Measurements from ENCODE around the gene ZACN. TPM values are rescaled to one million over a fixed set of nuclear protein-coding genes. Genes with fewer than 3 reads are reported as not detected.

ZACN gene
- total RNA-seq: not detected
- long read RNA-seq, partial matches to known transcripts: 0 of 1 reads
- long read RNA-seq, other reads (novel, unspliced or antisense): 0 of 1 reads

GRCh38 chr17:76078860-76079534 is at the start of gene ZACN:
ZACN (plus strand) TSS chr17:76079182; CDS start chr17:76079265, 83 bp downstream.
- Histone ChIP-seq H3K4me1 (peaks cover 31% of the 10 kb centered on the region), H3K27me3 (peaks cover 51% of the 10 kb centered on the region), H3K4me3 (no peak within 1 kb of the TSS), H3K9me3 (no peaks in the 10 kb centered on the region), H3K36me3 (peaks cover 12% of the 10 kb centered on the region), H3K27ac (no peak within 1 kb of the TSS)
- ATAC-seq: no peak
- intact Hi-C loops (cut with DNase I): no loop called here
- TF ChIP-seq, protein P1, sequence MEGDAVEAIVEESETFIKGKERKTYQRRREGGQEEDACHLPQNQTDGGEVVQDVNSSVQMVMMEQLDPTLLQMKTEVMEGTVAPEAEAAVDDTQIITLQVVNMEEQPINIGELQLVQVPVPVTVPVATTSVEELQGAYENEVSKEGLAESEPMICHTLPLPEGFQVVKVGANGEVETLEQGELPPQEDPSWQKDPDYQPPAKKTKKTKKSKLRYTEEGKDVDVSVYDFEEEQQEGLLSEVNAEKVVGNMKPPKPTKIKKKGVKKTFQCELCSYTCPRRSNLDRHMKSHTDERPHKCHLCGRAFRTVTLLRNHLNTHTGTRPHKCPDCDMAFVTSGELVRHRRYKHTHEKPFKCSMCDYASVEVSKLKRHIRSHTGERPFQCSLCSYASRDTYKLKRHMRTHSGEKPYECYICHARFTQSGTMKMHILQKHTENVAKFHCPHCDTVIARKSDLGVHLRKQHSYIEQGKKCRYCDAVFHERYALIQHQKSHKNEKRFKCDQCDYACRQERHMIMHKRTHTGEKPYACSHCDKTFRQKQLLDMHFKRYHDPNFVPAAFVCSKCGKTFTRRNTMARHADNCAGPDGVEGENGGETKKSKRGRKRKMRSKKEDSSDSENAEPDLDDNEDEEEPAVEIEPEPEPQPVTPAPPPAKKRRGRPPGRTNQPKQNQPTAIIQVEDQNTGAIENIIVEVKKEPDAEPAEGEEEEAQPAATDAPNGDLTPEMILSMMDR (IDR thresholded peaks at IDR 0.05): no peak
- peak; percentile 53 for DNase-seq

DNA sequence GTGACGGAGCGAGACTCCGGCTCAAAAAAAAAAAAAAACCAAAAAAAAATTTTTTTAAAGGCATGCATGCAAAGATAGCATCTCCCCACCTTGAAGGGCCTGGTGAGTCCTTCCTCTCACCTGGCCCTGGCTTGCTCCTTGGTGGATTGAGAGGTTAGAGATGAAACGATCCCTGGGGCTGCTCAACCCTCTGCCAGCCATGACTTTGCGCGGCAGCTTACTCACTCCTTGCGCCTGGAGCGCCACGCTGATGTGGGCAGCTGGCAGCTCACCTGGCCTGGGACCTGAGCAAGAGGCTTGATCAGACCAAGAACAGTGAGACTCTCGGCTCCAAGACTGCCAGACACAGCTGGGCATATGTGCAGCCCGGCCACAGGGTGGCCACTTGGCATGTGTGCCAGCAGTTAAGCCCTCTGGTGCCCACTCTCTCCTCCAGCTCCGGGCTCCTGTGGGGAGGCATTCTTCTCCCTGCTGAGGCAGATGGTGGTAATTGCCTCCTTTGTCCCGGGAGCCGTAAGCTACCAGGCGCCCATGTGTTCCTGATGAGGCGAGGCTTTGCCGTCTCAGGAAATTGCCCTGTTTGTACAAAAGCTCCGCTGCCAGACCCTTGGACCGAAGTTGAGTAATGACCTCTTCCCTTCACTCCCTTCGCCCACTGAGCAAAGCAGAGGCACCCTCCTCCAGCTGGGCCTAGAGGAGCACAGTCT is 46.8 kb upstream of the ZACN start:
- no peaks in the 10 kb centered on the region for H3K9me3 ChIP-seq
- no peaks in the 10 kb centered on the region for H3K27me3 ChIP-seq
- DNase-seq (no peak), ATAC-seq (peak; percentile 4)
- TF ChIP-seq, protein P1 (IDR thresholded peaks at IDR 0.05): peak; percentile 17
- no peak overlapping the region for H3K27ac ChIP-seq
- H3K36me3 ChIP-seq: no peaks in the 10 kb centered on the region
- intact Hi-C loops (cut with DNase I): no loop called here
- peaks cover 14% of the 10 kb centered on the region for H3K4me1 ChIP-seq
- no peak overlapping the region for H3K4me3 ChIP-seq

DNA sequence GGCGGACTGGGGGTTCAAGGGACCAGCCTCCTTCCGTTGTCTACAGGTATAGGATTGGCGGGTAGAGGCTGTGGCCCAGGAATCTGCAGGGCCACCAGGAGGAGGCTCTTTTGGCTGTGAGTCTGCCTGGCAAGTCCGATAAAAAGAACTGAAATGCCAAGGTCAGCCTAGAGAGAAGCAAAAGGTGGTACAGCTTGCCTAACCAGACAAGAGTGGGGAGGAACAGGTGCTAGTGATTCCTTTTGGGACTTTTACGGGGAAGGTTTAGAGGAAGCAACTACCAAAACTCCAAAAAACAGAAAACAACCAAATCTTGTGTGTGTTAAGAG is 46.2 kb upstream of the ZACN start:
- TF ChIP-seq, protein P1 (IDR thresholded peaks at IDR 0.05): no peak
- Histone ChIP-seq H3K9me3 (no peaks in the 10 kb centered on the region), H3K36me3 (peaks cover under 1% of the 10 kb centered on the region), H3K27me3 (no peaks in the 10 kb centered on the region), H3K4me3 (no peak overlapping the region), H3K27ac (no peak overlapping the region), H3K4me1 (peaks cover 14% of the 10 kb centered on the region)
- no peak for ATAC-seq
- DNase-seq: no peak
- intact Hi-C loops (cut with DNase I): no loop called here

GRCh38 chr17:76033139-76033538 is 45.8 kb upstream of the ZACN start:
- ATAC-seq (no peak), DNase-seq (no peak)
- intact Hi-C loops (cut with DNase I): no loop called here
- H3K4me1 ChIP-seq: peaks cover 14% of the 10 kb centered on the region
- H3K36me3 ChIP-seq: peaks cover 4% of the 10 kb centered on the region
- TF ChIP-seq, protein P1 (IDR thresholded peaks at IDR 0.05): no peak
- no peaks in the 10 kb centered on the region for H3K9me3 ChIP-seq
- no peak overlapping the region for H3K4me3 ChIP-seq
- no peaks in the 10 kb centered on the region for H3K27me3 ChIP-seq
- H3K27ac ChIP-seq: no peak overlapping the region

- H3K27me3 ChIP-seq: no peaks in the 10 kb centered on the region
- peaks cover 20% of the 10 kb centered on the region for H3K36me3 ChIP-seq
- H3K4me3 ChIP-seq: no peak overlapping the region
- DNase-seq (no peak), ATAC-seq (no peak)
- TF ChIP-seq, protein P1 (IDR thresholded peaks at IDR 0.05): no peak
- intact Hi-C loops (cut with DNase I): no loop called here
- H3K9me3 ChIP-seq: no peaks in the 10 kb centered on the region
- H3K27ac ChIP-seq: no peak overlapping the region
- peaks cover 4% of the 10 kb centered on the region for H3K4me1 ChIP-seq
These were observed 44.3 kb upstream of the ZACN start for GRCh38 chr17:76034428-76035350.
